DMS153 (cell line): ENCODE results near the gene TOMM40.
A peak's percentile ranks its signal among the peaks of the same experiment; 100 is the strongest.
"Not testable (repeated sequence)": the region's sequence is repeated elsewhere in the genome, so short reads cannot be mapped to it uniquely, and the experiment has no call there.

Source experiments
- DNase-seq: peaks from one replicate; lab custom pipeline; 2025; lab: John Stamatoyannopoulos, UW

TOMM40 gene

DNA sequence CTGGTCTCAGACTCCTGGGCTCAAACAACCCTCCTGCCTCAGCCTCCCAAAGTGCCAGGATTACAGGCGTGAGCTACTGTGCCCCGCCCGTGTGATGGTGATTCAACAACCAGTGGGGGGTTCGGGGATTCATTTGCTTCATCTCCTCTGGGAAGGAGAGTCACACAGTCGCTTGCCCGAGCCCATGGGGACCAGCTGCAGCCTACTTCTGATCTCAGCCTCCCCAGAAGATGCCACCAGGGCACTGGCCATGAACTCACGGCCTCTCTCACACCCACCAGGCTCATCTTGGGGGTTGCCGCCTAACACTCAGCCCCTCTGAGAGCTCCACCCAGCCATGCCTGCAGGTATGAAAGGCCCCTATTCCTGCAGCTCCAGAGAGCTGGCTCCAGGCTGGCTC lies 6.8 kb downstream of the TOMM40 start:
- DNase-seq = no peak

DNA sequence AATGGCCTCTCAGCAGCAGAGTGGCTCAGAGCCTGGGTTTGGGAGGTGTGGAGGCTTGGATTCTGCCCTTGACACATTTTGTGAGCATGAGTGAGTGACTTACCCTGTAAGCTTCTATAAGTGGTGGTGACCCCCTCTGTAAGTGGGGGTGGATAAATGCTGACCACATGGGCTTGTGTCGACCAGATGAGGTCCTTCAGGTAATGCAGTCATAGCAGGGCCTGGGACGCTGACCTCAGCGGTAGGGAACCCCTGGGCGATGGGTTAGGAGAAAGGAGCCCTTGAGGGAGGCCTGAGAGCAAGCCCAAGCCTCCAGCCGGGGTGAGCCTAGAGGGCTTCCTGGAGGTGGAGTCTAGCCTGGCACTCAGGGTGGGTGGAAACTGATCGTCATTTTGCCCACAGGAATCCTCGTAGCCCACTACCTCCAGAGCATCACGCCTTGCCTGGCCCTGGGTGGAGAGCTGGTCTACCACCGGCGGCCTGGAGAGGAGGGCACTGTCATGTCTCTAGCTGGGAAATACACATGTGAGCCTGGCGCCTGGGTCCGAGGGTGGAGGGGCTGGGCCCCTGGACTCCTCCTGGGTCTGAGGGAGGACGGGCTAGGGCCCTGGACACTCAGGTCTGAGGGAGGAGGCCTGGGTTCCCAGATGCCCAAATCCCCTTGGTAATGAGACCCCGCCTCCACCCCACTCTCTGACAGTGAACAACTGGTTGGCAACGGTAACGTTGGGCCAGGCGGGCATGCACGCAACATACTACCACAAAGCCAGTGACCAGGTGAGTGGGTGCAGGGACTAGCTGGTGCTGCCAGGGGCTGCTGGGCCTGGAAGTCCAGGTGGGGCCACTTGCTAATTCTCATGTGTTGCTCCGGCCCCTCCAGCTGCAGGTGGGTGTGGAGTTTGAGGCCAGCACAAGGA lies 9.5 kb downstream of the TOMM40 start:
- no peak for DNase-seq

DNA sequence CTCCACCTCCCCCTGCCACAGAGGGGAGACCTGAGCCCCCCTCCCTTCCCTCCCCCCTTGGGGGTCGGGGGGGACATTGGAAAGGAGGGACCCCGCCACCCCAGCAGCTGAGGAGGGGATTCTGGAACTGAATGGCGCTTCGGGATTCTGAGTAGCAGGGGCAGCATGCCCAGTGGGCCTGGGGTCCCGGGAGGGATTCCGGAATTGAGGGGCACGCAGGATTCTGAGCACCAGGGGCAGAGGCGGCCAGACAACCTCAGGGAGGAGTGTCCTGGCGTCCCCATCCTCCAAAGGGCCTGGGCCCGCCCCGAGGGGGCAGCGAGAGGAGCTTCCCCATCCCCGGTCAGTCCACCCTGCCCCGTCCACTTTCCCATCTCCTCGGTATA lies 12.2 kb downstream of the TOMM40 start:
- DNase-seq = no peak

DNA sequence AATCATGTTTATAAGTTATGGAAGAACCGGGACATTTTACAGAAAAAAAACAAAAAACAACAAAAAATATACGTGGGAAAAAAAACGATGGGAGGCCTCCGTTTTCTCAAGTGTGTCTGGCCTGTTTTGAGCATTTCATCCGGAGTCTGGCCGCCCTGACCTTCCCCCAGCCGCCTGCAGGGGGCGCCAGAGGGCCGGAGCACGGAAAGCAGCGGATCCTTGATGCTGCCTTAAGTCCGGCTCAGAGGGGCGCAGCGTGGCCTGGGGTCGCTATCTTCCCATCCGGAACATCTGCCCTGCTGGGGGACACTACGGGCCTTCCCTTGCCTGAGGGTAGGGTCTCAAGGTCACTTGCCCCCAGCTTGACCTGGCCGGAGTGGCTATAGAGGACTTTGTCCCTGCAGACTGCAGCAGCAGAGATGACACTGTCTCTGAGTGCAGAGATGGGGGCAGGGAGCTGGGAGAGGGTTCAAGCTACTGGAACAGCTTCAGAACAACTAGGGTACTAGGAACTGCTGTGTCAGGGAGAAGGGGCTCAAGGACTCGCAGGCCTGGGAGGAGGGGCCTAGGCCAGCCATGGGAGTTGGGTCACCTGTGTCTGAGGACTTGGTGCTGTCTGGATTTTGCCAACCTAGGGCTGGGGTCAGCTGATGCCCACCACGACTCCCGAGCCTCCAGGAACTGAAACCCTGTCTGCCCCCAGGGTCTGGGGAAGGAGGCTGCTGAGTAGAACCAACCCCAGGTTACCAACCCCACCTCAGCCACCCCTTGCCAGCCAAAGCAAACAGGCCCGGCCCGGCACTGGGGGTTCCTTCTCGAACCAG lies 12.8 kb downstream of the TOMM40 start:
- peak; percentile 1 for DNase-seq

DNA sequence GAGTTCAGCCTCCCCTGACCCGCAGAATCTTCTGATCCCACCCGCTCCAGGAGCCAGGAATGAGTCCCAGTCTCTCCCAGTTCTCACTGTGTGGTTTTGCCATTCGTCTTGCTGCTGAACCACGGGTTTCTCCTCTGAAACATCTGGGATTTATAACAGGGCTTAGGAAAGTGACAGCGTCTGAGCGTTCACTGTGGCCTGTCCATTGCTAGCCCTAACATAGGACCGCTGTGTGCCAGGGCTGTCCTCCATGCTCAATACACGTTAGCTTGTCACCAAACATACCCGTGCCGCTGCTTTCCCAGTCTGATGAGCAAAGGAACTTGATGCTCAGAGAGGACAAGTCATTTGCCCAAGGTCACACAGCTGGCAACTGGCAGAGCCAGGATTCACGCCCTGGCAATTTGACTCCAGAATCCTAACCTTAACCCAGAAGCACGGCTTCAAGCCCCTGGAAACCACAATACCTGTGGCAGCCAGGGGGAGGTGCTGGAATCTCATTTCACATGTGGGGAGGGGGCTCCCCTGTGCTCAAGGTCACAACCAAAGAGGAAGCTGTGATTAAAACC lies 13.5 kb downstream of the TOMM40 start:
- DNase-seq = no peak

DNA sequence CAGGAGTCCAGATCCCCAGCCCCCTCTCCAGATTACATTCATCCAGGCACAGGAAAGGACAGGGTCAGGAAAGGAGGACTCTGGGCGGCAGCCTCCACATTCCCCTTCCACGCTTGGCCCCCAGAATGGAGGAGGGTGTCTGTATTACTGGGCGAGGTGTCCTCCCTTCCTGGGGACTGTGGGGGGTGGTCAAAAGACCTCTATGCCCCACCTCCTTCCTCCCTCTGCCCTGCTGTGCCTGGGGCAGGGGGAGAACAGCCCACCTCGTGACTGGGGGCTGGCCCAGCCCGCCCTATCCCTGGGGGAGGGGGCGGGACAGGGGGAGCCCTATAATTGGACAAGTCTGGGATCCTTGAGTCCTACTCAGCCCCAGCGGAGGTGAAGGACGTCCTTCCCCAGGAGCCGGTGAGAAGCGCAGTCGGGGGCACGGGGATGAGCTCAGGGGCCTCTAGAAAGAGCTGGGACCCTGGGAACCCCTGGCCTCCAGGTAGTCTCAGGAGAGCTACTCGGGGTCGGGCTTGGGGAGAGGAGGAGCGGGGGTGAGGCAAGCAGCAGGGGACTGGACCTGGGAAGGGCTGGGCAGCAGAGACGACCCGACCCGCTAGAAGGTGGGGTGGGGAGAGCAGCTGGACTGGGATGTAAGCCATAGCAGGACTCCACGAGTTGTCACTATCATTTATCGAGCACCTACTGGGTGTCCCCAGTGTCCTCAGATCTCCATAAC lies 14.5 kb downstream of the TOMM40 start, which contains the start of gene APOE:
Gene APOE, plus strand, starts transcription at position 360 of the 724 bp plus-strand sequence. CDS start 829 bp downstream, outside the sequence.
- DNase-seq = no peak

DNA sequence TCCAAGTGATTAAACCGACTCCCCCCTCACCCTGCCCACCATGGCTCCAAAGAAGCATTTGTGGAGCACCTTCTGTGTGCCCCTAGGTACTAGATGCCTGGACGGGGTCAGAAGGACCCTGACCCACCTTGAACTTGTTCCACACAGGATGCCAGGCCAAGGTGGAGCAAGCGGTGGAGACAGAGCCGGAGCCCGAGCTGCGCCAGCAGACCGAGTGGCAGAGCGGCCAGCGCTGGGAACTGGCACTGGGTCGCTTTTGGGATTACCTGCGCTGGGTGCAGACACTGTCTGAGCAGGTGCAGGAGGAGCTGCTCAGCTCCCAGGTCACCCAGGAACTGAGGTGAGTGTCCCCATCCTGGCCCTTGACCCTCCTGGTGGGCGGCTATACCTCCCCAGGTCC lies 16.6 kb downstream of the TOMM40 start:
- no peak for DNase-seq

DNA sequence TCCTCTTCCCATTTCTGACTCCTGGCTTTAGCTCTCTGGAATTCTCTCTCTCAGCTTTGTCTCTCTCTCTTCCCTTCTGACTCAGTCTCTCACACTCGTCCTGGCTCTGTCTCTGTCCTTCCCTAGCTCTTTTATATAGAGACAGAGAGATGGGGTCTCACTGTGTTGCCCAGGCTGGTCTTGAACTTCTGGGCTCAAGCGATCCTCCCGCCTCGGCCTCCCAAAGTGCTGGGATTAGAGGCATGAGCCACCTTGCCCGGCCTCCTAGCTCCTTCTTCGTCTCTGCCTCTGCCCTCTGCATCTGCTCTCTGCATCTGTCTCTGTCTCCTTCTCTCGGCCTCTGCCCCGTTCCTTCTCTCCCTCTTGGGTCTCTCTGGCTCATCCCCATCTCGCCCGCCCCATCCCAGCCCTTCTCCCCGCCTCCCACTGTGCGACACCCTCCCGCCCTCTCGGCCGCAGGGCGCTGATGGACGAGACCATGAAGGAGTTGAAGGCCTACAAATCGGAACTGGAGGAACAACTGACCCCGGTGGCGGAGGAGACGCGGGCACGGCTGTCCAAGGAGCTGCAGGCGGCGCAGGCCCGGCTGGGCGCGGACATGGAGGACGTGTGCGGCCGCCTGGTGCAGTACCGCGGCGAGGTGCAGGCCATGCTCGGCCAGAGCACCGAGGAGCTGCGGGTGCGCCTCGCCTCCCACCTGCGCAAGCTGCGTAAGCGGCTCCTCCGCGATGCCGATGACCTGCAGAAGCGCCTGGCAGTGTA lies 17.2 kb downstream of the TOMM40 start:
- no peak for DNase-seq

DNA sequence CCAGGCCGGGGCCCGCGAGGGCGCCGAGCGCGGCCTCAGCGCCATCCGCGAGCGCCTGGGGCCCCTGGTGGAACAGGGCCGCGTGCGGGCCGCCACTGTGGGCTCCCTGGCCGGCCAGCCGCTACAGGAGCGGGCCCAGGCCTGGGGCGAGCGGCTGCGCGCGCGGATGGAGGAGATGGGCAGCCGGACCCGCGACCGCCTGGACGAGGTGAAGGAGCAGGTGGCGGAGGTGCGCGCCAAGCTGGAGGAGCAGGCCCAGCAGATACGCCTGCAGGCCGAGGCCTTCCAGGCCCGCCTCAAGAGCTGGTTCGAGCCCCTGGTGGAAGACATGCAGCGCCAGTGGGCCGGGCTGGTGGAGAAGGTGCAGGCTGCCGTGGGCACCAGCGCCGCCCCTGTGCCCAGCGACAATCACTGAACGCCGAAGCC lies 17.8 kb downstream of the TOMM40 start:
- no peak for DNase-seq

DNA sequence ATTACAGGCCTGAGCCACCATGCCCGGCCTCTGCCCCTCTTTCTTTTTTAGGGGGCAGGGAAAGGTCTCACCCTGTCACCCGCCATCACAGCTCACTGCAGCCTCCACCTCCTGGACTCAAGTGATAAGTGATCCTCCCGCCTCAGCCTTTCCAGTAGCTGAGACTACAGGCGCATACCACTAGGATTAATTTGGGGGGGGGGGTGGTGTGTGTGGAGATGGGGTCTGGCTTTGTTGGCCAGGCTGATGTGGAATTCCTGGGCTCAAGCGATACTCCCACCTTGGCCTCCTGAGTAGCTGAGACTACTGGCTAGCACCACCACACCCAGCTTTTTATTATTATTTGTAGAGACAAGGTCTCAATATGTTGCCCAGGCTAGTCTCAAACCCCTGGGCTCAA lies 18.7 kb downstream of the TOMM40 start:
- no peak for DNase-seq

DNA sequence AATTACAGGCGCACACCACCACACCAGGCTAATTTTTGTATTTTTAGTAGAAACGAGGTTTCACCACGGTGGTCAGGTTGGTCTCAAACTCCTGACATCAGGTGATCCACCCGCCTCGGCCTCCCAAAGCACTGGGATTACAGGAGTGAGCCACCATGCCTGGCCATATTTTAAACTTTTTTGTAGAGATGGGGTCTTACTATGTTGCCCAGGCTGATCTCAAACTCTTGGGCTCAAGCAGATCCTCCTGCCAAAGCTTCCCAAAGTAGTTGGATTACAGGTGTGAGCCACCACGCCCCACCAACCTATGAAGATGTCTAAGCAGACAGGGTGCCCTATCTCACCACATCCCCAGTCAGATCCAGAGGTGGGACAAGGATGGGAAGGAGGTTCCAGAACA lies 20.8 kb downstream of the TOMM40 start:
- not testable (repeated sequence) for DNase-seq

DNA sequence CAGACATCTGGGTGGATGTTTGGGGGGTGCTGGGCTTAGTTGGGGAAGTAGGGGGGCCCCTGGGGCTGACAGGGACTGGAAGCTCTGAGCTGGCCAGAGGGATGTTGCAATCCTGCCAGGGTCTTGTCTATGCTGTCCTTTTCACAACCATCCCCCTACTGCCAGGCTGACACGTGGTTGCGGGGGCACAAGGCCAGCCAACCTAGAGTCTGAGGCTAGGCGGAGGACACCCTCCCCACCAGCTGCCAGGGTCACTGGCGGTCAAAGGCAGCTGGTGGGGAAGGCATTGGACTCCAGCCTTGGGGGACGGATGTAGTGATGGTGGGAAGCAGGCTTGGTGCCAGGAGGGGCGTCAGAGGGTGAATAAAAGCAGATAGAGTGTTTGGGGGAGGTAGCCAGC lies 21.8 kb downstream of the TOMM40 start:
- DNase-seq = no peak

DNA sequence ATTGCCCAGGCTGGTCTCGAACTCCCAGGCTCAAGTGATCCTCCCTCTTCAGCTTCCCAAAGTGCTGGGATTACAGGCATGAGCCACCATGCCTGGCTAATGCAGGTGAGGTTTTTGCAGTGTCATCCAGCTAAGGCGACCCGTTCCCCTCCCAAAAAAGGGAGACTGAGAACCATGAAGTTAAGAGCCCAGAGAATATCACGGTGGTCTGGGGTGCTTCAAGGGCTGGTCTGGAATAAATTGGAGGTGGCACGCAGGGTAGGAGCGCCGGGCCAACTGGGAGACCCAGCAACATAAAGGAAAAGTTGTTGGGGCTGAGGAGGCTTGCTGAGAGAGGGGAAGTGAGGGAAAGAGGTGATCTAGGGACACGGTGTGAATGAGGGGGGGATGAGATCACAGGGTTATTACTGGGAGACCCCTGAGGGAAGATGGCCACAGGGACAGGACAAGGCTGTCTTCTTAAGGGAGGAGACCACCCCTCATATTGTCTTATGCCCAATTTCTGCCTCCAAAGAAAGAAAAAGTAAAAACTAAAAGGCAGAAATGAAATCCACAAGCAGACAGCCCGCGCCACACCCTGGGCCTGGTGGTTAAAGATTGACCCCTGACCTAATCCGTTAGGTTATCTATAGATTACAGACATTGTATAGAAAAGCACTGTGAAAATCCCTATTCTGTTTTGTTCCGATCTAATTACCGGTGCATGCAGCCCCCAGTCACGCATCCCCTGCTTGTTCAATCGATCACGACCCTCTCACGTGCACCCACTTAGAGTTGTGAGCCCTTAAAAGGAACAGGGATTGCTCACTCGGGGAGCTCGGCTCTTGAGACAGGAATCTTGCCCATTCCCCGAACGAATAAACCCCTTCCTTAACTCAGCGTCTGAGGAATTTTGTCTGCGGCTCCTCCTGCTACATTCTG lies 22.7 kb downstream of the TOMM40 start:
- not testable (repeated sequence) for DNase-seq

DNA sequence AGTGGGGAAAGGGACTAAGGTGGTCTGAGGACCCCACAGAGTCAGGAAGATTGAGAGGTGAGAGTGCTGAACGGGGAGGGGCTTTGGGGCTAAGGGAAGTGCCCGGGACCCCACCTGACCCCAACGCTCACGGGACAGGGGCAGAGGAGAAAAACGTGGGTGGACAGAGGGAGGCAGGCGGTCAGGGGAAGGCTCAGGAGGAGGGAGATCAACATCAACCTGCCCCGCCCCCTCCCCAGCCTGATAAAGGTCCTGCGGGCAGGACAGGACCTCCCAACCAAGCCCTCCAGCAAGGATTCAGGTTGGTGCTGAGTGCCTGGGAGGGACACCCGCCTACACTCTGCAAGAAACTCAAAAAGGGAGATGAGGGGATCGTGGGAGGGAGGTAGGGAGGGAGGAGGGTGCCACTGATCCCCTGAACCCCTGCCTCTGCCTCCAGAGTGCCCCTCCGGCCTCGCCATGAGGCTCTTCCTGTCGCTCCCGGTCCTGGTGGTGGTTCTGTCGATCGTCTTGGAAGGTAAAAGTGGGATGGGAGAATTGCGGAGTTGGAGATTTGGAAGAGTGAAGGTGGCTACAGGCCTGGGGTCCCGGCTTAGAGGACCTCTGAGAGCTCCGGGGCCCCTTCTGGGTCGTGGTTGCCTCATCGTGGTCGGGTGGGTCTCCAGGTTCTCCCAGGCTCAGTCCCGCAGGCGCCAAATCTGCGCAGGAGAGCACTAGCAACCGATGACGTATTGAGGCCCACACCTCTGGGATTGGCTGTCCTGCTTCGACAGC lies 23.6 kb downstream of the TOMM40 start, which contains the start of gene APOC1:
Gene APOC1, plus strand, starts transcription at position 176 of the 774 bp plus-strand sequence. Its CDS starts 284 bp downstream, at position 460.
- DNase-seq = peak; percentile 63

DNA sequence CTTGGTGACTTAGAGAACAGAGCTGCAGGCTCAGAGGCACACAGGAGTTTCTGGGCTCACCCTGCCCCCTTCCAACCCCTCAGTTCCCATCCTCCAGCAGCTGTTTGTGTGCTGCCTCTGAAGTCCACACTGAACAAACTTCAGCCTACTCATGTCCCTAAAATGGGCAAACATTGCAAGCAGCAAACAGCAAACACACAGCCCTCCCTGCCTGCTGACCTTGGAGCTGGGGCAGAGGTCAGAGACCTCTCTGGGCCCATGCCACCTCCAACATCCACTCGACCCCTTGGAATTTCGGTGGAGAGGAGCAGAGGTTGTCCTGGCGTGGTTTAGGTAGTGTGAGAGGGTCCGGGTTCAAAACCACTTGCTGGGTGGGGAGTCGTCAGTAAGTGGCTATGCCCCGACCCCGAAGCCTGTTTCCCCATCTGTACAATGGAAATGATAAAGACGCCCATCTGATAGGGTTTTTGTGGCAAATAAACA lies 33.2 kb downstream of the TOMM40 start:
- no peak for DNase-seq

DNA sequence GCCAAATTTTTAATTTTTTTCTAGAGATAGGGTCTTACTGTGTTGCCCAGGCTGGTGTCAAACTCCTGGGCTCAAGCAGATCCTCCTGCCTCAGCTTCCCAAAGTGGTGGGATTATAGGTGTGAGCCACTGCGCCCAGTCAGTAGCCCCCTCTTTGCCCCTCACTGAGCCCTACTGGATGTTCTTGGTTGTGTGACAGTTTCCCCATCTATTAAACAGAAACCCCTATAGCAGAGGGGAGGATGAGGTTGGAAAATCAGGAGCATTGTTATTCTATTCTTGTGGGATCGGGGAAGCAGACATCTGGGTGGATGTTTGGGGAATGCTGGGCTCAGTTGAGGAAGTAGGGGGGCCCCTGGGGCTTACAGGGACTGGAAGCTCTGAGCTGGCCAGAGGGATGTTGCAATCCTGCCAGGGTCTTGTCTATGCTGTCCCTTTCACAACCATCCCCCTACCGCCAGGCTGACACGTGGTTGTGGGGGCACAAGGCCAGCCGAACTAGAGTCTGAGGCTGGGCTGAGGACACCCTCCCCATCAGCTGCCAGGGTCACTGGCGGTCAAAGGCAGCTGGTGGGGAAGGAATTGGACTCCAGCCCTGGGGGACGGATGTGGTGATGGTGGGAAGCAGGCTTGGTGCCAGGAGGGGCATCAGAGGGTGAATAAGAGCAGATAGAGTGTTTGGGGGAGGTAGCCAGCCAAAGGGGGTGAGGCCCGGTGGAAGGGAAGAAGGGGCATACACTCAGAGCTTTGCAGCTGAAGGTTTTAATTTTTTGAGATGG lies 34.2 kb downstream of the TOMM40 start:
- no peak for DNase-seq

DNA sequence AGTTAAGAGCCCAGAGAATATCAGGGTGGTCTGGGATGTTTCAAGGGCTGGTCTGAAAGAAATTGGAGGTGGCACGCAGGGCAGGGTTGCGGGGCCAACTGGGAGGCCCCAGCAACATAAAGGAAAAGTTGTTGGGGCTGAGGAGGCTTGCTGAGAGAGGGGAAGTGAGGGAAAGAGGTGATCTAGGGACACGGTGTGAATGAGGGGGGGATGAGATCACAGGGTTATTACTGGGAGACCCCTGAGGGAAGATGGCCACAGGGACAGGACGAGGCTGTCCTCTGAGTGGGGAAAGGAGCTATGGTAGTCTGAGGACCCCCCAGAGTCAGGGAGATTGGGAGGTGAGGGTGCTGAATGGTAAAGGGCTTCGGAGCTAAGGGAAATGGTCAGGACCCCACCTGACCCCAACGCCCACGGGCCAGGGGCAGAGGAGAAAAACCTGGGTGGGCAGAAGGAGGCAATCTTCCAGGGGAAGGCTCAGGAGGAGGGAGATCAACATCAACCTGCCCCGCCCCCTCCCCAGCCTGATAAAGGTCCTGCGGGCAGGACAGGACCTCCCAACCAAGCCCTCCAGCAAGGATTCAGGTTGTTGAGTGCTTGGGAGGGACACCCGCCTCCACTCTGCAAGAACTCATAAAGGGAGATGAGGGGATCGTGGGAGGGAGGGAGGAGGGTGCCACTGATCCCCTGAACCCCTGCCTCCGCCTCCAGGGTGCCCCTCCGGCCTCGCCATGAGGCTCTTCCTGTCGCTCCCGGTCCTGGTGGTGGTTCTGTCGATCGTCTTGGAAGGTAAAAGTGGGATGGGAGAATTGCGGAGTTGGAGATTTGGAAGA lies 35.4 kb downstream of the TOMM40 start:
- DNase-seq = not testable (repeated sequence)
